ENCODE measurements around the gene NIT1.

Gene NIT1, protein sequence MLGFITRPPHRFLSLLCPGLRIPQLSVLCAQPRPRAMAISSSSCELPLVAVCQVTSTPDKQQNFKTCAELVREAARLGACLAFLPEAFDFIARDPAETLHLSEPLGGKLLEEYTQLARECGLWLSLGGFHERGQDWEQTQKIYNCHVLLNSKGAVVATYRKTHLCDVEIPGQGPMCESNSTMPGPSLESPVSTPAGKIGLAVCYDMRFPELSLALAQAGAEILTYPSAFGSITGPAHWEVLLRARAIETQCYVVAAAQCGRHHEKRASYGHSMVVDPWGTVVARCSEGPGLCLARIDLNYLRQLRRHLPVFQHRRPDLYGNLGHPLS

DNA sequence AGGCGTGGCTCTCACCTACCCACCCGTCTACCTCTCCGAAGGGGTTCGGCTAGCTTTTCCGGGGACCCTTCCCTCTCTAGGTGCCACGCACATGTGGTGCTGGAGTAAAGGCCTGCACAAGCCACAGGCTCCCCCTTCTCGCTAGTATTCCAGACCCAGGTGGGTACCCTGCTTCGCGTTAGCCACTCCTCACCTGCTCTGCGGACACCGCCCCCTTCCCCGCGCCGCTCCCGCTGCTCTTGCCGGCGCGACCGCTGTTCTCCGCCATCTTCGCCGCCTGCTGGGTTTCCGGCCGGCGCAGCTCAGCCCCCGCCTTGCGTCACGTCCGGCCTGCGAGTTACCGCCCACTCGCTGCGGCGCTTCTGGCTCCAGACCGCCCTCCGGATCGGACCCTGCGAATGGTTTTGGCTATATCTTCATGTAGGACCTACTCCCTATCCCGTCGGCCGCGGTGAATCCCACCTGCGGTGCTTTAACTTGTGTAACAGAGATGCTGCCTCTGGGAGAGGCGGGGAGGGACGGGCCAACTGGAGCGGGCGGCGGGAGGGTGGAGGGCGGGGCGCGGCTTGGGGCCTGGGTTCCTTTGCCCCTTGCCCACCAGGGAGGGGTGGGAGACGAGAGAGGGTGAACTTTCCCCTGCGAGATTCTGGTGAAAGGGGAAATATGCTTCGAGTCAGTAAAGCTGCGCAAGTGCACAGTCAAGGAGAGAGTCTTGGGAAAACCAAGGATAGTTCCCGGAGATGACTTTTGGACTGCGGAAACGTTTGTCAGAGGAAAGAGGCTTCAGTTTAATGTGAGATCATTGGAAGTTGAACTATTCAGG lies at the start of gene NIT1, which contains the start of gene PFDN2:
NIT1 (plus strand) TSS at position 347 of the 823 bp plus-strand sequence; CDS start at position 419, 72 bp downstream.
PFDN2 (minus strand) TSS at position 279 of the 823 bp plus-strand sequence; CDS start at position 268, 11 bp downstream.
- DNase-seq (ENCODE audit: low read depth), result no peak

DNA sequence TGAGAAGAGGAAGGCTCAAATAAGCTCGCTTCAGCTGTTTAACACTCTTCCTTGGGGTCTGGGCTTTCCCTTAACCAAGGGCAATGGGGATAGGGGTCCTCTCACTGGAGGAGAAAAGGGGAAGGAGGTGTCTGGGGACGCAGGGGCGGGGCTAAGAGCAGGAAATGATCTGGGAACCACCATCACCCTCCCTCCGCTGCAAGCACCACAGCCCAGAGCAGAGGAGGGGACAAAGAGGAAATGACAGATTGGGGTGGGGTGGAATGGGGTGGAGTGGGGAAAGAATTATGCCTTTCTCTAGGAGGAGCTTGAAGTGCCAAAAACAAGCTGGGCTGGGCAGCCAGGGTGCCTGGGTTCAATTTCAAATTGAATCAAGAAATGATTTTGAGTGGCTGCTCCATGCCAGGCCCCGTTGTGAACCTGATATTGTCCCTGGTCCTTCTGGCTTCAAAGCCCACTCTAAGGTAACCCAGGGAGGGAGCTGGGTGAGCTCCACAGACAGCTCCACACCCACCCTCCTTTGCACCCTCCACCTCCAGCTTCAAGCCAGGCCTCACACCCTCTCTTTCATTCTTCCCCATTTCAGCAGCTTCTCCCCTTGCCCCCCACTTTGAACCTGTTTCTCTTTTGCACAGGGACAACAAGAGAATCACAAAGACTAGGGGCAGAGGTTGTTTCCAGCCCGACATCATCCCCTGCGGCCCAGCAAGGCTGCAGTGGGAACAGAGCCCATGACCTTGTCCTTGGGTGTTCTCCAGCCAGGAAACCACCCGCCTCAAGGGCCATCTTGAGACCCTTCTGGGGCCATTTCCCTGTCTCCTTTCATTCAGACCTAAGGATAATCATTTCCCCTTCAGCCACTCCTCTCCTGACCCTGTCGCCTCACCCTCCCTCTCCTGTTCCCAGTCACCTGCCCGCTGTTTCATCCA lies 49.3 kb upstream of the NIT1 start:
- DNase-seq (ENCODE audit: low read depth), result no peak

DNA sequence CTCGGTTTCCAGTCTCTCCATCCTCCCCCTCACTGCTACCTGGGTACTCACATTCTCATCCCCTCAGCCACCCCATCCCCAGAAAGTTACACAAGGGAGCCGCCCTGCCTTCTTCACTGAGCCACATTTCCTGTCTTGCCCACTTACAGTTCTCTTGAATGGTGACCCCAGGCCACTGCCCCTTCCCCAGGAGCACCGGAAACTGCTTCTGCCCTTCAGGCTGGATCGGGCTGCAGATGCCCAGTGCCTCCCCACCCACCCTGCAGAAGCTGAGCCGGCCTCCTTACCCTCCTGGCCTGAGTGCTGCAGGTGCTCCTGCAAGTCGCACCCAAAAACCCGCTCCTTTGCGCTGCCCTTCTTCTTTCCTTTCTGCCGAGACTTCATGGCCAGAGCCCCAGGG lies 48.7 kb upstream of the NIT1 start:
- DNase-seq (ENCODE audit: low read depth), result no peak

DNA sequence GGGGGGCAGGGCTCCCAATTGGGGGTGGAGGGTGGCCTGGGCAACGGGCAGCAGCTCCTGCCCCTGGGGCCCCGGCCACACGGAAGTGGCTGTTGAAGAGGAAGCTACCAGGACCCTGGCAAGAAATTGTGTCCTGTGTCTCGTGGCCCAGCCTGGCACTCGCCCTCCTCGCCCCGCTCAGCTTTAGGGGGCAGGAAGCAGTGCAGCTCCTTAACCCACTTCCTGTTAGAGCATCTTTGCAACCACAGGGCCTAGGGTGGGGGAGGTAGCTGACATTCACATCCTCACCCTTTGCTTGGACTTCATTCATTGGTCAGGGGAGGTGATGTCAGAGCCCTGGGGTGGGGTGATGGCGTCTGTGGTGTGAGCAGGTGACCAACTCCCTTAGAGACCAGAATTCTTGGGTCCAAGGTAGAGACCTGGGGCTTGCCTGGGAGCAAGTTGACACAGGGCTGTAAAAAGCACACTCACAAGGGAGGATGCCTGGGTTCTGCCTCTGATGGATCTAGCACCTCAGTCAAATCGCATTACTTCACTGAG lies 48.1 kb upstream of the NIT1 start, which contains the start of gene ARHGAP30:
ARHGAP30 (minus strand) TSS at position 161 of the 540 bp plus-strand sequence. CDS start 267 bp downstream, outside the sequence.
- no peak for DNase-seq (ENCODE audit: low read depth)

DNA sequence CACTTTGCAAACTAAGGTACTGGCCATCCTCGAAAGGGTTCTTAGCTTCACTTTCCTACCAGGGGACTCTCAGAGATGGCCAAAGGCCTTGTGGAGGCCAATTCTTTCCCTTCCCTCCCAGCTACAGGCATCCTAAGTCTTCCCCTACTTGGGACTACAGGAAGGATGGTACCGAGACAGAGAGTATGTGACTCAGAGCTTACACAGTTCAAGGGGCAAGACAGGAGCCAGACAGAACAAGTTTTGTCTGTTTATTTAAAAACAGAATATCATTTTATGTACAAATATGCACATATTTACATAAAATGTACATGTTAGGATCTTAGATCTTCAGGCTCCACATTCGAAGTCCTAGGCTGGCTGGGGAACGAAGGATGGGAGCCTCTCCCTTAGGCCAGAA lies 47.1 kb upstream of the NIT1 start:
- no peak for DNase-seq (ENCODE audit: low read depth)

DNA sequence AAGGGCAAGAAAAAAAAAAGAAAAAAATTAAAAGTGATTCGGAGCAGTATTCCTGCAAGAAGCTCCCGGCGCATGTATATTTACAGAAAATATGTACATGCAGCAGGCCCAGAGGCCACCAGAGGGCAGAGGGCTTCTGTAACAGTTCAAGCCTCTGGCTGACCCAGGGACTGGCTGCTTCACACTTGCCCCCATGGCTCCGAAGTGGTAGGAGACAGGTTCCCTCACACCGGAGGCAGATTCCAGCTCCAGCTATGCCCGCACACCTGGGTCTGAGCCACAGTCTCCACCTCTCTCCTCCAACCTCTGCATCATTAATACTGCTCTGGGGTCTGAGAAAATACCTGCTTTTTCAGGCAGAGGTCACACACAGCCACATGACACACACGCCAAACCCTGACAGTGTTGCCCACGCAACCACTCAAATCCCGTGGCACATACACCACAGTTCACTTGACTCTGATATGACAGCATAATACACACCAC lies 46.0 kb upstream of the NIT1 start:
- no peak for DNase-seq (ENCODE audit: low read depth)

DNA sequence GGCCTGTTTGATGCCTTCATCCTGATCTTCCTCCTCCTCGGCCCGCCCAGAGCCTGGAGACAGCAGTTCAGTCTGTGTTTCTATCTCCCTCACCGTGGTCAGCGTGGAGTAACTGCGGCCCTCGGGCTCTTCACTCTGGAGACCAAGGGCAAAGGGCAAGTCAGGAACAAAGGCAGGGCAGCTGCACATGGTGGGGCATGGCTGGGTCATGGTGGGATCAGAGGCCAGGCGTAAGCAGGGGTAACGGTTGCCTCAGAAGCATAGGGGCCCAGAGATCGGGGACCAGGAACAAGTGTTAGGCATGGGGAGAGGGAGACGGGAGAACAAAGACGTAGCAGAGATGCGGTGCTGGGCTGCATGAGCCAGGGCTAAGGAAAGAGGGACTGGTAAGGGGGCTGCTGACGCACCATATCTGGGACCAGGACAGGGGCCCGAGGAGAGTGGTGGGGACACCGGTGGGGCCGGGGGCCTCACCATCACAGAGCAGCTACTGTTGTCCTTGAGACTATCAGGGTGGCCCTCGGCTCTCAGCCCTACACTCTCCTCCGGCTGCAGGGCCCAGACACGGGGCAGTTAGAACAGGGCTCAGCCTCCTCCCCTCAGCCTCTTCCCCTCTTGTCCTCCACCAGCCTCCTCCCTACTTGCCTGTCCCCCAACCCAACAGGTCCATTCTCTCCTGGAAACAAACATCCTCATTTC lies 45.0 kb upstream of the NIT1 start:
- no peak for DNase-seq (ENCODE audit: low read depth)

DNA sequence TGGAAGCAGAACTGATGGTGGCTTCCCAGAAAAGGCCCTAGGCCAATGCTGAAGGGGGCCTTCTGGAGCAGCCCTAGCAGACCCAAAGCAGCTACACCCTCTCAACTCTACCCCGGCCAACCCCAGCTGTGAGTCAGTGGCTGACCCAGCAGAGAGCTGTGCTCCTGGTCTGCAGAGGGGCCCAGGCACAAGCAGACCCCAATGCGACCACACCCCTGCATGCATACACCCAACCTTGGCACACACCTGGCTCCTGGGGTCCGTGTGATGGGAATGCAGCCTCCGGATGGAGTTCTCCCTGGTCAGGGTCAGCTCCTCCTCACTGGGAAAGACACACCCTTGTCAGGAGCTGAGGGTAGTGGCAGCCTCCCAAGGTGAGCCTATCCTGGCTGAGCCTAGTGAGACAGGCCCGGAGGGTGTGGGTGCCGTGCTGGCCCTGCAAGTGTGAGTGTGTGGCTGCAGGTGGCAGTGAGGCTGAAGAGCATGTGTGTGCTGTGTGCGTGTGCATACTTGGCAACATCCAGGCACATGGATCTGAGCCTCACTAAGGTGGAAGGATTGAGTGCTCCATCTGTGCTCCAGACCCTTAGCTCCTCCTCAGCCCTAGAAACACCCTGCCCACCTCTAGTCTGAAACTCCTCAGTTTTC lies 44.3 kb upstream of the NIT1 start:
- no peak for DNase-seq (ENCODE audit: low read depth)

DNA sequence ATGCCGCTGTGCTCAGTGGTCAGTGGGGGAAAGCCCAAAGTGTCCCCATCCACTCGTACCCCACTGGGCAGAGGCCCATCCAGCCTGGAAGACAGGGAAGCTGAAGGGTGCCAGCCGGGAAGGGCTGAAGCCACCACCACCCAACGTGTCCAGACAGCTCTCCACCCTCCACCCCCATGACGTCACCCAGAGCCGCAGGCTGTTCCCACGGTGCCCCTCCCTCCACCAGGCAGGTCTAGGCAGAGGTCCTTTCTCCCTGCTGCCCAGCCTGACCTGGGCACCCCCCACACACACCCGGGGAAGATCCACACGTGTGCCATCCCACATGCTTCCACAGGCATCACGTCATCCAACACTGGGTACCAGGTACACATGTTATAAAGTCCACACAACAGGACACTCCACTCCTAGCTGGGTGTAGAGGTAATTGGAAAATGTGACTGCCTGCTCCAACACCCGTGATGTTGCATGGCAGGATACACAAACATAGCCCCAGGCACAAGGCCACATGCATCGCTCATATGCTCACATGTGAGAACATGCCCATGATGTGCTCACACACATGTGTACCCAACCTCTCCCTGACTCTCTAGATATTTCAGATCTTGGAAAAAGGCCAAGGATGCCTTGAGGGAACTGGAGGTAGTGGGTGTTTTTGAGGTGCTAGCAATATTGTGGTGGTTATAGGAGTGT lies 43.1 kb upstream of the NIT1 start:
- no peak for DNase-seq (ENCODE audit: low read depth)

DNA sequence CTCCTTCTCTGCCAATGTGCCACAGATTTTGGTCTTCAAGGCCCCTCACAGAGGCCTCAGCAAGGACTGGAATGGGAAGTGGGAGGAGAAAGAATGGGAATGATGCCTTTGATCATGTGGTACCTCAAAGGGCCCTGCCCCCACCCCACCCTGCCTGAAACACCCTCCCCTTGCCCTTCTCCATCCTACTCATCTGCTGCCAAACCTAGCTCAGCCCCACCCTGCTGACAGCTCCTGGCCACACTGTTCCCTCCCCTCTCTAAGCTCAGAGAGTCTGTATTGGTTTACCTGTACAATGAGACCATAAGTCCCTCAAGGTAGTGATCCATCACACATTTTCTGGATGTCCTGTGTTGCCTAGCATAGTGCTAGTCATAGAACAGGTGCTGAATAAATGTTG lies 41.5 kb upstream of the NIT1 start:
- DNase-seq (ENCODE audit: low read depth), result no peak

DNA sequence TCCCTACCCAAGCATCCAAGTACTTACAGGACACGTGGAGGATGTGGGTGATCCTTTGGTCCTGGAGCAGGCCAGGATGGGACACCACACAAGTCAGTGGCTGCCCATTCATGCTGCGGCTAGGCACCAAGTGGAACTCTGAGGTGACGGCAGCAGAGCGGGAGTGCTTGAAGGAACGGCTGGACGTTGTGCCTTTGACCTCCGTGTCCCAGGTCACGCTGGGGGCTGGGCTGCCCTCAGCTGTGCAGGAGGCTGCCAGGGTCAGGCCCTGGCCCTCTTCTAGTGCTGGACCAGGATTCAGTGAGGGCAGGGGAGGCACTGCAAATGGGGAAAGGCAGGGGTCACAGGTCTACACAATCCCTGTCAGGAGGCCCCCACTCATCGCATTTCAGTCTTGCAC lies 40.5 kb upstream of the NIT1 start:
- DNase-seq (ENCODE audit: low read depth), result no peak

DNA sequence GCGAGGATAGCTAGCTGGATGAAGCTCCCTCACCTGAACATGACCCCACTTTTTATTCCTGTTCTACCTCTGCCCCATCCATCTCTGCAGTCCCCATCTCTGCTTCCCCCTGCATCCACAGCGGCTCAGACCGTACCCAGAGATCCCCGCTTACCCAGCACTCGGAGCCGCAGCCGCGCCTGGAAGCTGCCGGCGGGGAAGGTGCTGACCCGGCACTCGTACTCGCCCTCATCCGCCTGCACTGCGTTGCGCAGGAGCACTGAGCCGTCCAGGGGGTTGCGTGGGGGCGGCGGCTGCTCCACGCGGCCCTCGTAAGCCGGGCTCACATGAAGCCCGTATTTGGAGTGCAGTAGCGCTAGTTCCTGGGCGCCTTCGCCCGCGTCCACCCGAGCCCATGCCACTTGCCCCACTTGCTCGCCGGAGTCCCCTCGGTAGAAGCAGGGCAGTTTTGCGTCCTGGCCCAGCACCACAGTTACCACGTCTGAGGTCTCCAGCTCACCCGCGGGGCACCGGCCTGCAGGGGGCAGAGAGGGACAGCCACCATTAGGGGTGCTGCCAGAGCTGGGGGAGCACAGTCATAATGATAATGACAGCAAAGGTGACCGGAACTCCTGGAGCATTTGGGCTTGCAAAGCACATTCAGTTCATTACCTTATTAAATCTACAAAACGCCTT lies 38.3 kb upstream of the NIT1 start:
- no peak for DNase-seq (ENCODE audit: low read depth)

DNA sequence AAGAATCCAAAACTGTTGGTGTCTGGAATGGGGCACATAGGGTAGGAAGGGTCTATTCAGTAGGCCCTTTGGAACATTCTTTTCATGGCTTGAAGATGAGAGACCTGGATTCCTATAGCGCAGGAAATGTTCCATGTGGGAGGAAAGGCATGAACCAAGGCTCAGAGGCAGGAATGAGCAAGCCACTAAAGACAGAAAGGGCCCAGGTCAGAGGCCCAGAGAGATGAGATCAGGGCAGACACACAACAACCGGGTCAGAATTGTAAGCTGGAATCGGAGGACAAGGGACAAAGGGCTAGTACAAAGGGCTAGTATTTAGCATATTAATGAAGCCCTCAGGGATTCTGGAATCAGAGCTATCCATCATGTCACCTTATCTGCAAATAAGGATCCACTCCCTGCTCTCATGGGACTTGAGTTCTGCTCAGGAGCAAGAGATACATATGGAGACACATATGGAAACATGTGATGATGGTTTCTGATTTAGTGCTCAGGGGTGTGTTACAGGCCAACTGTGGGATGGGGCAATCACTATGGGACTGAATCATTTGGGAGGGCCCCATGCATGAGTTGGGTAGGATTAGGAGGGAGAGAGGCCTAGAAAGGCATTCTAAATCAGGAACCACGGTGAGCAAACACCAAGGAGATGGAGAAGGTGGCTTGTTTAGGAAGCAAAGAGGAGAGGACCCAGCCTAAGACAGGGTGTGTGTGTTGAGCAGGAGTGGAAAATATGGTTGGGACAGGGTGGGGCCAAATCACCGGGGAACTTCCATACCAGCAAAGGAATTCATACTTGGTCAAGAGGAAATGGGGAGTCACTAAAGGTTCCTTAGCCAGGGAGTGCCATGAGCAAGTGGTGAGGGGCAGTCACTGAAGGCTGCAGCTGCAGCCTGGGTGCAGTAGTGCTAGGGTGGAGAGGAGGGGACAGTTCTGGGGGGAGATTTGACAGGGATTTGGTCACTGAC lies 37.2 kb upstream of the NIT1 start:
- DNase-seq (ENCODE audit: low read depth), result no peak

DNA sequence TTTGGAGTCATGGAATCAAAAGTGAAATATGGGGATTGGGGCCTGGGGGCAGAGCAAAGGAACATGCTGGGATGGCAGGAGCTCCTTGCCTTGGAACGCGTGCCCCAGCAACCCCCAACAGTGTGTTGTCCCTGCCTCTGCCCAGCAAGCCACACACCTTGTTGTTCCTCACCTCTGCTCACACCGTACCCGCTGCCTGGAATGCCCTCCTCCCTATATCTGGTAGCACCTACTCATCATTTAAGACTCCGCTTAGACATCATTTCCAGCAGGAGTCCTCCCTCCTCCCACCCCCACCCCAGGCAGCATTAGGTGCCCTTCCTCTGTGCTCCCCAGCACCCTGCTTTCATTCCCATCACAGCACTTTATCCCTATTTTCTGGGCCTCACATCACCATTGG lies 36.4 kb upstream of the NIT1 start:
- no peak for DNase-seq (ENCODE audit: low read depth)

DNA sequence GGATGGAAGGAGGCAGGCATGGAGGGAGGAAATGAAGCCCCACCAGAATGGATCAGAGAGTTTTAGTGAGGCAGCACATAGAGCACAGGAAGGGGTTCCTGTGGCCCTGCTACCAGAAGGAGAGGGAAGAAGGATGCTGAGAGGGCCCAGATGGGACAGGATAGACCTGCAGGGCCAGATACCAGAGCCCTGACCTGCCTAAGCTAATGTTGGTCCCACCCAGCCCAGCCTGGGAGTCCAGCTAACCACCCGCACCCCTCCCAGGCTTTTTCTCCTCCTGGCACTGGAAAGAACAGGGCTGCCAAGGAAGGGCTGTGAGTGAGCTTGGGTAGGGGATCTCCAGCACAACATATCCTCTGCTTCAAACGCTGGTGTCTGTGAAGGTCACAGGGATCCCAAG lies 35.4 kb upstream of the NIT1 start:
- DNase-seq (ENCODE audit: low read depth), result no peak

DNA sequence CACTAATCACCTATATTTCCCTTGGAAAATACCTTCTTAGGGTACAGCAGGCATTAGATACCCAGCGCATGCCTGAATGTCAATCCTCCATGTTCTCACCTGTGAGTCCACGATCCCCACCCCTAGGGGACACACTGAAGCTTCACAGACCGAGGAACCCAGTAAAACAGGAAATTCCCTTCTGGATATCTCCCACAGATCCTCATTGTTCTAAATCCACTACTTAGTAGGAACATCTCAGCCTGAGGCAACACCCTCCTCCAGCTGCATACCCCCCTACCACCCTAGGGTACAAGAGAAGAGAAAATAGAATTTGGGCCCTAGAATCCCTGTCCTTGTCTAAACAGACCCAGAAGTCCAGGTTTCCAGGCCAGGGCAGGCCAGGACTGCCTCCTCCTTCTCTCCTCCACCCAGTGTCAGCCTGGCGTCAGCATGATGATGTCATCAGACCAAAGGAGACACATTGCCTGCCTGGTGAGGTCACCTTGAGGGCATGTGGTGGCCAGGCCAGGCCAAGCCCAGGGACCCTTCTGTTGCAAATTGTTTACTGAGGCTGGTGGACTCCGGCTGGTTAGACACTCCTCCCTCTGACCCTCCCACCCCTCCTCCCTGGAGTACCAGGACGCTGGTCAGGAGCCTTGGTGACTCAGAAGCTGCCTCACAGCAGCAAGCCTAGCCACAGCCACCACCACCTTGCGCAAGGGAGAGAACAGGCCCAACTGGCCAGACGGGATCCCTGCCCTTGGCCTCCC lies 34.7 kb upstream of the NIT1 start:
- DNase-seq (ENCODE audit: low read depth), result peak; percentile 80
